Endothelial cell of umbilical vein (primary cell): ENCODE measurements around the gene SPRYD4.

ENCODE experiments used
- EZH2 ChIP-seq: IDR thresholded peaks from 2 replicates; pipeline ENCODE4 v1.6.1; 2012; ENCODE audit warnings: borderline replicate concordance, low read depth, mild to moderate bottlenecking, moderate library complexity, low read length, inconsistent platforms; ENCODE audit not compliant: severe bottlenecking
- TF ChIP-seq, protein P1 (sequence below), 2 donors: IDR thresholded peaks; 1 replicate in 1 of 2; 2 replicates in 1 of 2; pipeline ENCODE4 v1.5.1; 2011; ENCODE audit warnings: low read length in 2 of 2, mild to moderate bottlenecking in 2 of 2, moderate library complexity in 2 of 2, control low read depth in 1 of 2, inconsistent platforms in 1 of 2, low read depth in 1 of 2; ENCODE audit not compliant: insufficient read depth in 1 of 2; ENCODE audit errors: extremely low read depth in 1 of 2

DNA sequence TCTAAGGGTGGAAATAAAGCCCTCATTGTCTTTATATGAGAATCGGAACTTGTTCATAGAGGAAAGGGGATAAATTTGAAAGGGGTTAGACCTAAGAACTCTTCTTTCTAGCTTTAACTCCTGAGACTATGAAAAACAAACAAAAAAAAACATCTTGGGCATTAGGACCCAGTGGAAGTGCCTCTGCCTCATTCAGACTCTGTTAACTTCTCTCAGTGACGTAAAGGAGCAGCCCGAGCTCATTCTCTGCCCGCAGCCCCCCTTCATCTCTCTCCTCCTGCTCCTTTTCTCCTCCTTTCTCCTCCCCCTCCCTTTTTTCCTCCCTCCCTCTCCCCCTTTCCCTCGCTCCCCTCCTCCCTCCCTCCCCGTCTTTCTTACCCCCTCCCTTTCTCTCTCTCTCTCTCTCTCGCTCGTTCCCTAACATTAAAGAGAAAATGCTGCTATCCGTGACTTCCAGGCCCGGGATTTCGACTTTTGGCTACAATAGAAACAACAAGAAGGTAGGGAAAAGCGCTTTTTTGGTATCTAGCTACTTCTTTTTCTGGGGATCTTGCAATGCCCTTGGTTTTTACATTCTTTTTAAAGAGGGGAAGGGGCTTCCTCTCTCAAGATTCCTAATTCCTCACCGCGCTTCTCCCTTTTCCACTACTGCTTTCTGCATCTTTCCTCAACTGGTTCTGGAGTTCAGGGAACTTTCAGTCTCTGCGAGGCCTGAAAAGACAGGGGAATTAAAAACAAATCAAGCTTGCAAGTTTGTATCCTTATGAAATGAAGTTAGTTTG is 53.4 kb downstream of the SPRYD4 start, which contains the start of gene RBMS2:
- TF ChIP-seq, protein P1, sequence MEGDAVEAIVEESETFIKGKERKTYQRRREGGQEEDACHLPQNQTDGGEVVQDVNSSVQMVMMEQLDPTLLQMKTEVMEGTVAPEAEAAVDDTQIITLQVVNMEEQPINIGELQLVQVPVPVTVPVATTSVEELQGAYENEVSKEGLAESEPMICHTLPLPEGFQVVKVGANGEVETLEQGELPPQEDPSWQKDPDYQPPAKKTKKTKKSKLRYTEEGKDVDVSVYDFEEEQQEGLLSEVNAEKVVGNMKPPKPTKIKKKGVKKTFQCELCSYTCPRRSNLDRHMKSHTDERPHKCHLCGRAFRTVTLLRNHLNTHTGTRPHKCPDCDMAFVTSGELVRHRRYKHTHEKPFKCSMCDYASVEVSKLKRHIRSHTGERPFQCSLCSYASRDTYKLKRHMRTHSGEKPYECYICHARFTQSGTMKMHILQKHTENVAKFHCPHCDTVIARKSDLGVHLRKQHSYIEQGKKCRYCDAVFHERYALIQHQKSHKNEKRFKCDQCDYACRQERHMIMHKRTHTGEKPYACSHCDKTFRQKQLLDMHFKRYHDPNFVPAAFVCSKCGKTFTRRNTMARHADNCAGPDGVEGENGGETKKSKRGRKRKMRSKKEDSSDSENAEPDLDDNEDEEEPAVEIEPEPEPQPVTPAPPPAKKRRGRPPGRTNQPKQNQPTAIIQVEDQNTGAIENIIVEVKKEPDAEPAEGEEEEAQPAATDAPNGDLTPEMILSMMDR (IDR thresholded peaks at IDR 0.05; ENCODE audit: extremely low read depth in 1 of 2, insufficient read depth in 1 of 2, low read depth in 1 of 2, low read length in 2 of 2), result no peak
- no peak for TF ChIP-seq EZH2
